NT2/D1 (cell line): ENCODE measurements around the gene PHC2.

Experiments used
- YY1 ChIP-seq: IDR thresholded peaks from 2 replicates; pipeline ENCODE4 v1.6.1; 2011; ENCODE audit not compliant: insufficient read length, insufficient read depth
- ZNF274 ChIP-seq: IDR thresholded peaks from 2 replicates; pipeline ENCODE4 v1.6.1; 2011; ENCODE audit warnings: mild to moderate bottlenecking, low read depth, low read length

- TF ChIP-seq YY1 (no peak), ZNF274 (no peak)
These were observed 31.5 kb downstream of the PHC2 start for GRCh38 chr1:33399375-33399774.
